ENCODE measurements around the gene CCM2L.

Gene CCM2L

GRCh38 chr20:32017711-32018251, 7.5 kb downstream of the CCM2L start:
- H3K27ac ChIP-seq: no peak overlapping the region
- H3K9ac ChIP-seq (ENCODE audit: insufficient read length): no peak overlapping the region
- no peak for TF ChIP-seq EZH2 (IDR thresholded peaks at IDR 0.05)
- TF ChIP-seq FOXP2 (optimal IDR thresholded peaks at IDR 0.05; ENCODE audit: control extremely low read depth, extremely low read length, insufficient read depth): no peak
- no peak for TF ChIP-seq POLR2AphosphoS5 (IDR thresholded peaks at IDR 0.05; ENCODE audit: borderline replicate concordance, low read depth, low read length)
- no peaks in the 10 kb centered on the region for H3K36me3 ChIP-seq (ENCODE audit: insufficient read depth, low read length)
- no peak for DNase-seq (ENCODE audit: low read depth, low spot score)
- no peak overlapping the region for H3K4me3 ChIP-seq
- no peaks in the 10 kb centered on the region for H3K9me3 ChIP-seq (ENCODE audit: low read depth, low read length)

- DNase-seq (ENCODE audit: low read depth, low spot score): no peak
- Histone ChIP-seq H3K27ac (no peak overlapping the region), H3K9me3 (ENCODE audit: low read depth, low read length) (no peaks in the 10 kb centered on the region), H3K4me3 (peak overlapping the region; percentile 83), H3K36me3 (ENCODE audit: insufficient read depth, low read length) (no peaks in the 10 kb centered on the region), H3K9ac (ENCODE audit: insufficient read length) (no peak overlapping the region)
- no peak for TF ChIP-seq EZH2 (IDR thresholded peaks at IDR 0.05)
- TF ChIP-seq FOXP2 (optimal IDR thresholded peaks at IDR 0.05; ENCODE audit: control extremely low read depth, extremely low read length, insufficient read depth): no peak
- TF ChIP-seq POLR2AphosphoS5 (IDR thresholded peaks at IDR 0.05; ENCODE audit: borderline replicate concordance, low read depth, low read length): no peak
Measured at GRCh38 chr20:32018269-32019155, 8.3 kb downstream of the CCM2L start.

- DNase-seq (ENCODE audit: low read depth, low spot score): no peak
- Histone ChIP-seq H3K27ac (no peak overlapping the region), H3K9ac (ENCODE audit: insufficient read length) (no peak overlapping the region), H3K9me3 (ENCODE audit: low read depth, low read length) (no peaks in the 10 kb centered on the region), H3K36me3 (ENCODE audit: insufficient read depth, low read length) (no peaks in the 10 kb centered on the region), H3K4me3 (peak overlapping the region; percentile 47)
- TF ChIP-seq POLR2AphosphoS5 (IDR thresholded peaks at IDR 0.05; ENCODE audit: borderline replicate concordance, low read depth, low read length): no peak
- TF ChIP-seq EZH2 (IDR thresholded peaks at IDR 0.05): no peak
- TF ChIP-seq FOXP2 (optimal IDR thresholded peaks at IDR 0.05; ENCODE audit: control extremely low read depth, extremely low read length, insufficient read depth): no peak
Measured at GRCh38 chr20:32019156-32019510, 8.9 kb downstream of the CCM2L start.

GRCh38 chr20:32019563-32020463, 9.6 kb downstream of the CCM2L start:
- Histone ChIP-seq H3K4me3 (peak overlapping the region; percentile 47), H3K9ac (ENCODE audit: insufficient read length) (no peak overlapping the region), H3K36me3 (ENCODE audit: insufficient read depth, low read length) (no peaks in the 10 kb centered on the region), H3K27ac (no peak overlapping the region), H3K9me3 (ENCODE audit: low read depth, low read length) (no peaks in the 10 kb centered on the region)
- DNase-seq (ENCODE audit: low read depth, low spot score): no peak
- TF ChIP-seq POLR2AphosphoS5 (IDR thresholded peaks at IDR 0.05; ENCODE audit: borderline replicate concordance, low read depth, low read length) (no peak), FOXP2 (optimal IDR thresholded peaks at IDR 0.05; ENCODE audit: control extremely low read depth, extremely low read length, insufficient read depth) (no peak)

- Histone ChIP-seq H3K36me3 (ENCODE audit: insufficient read depth, low read length) (no peaks in the 10 kb centered on the region), H3K9me3 (ENCODE audit: low read depth, low read length) (no peaks in the 10 kb centered on the region), H3K4me3 (no peak overlapping the region), H3K27ac (no peak overlapping the region), H3K9ac (ENCODE audit: insufficient read length) (no peak overlapping the region)
- no peak for DNase-seq (ENCODE audit: low read depth, low spot score)
- TF ChIP-seq FOXP2 (optimal IDR thresholded peaks at IDR 0.05; ENCODE audit: control extremely low read depth, extremely low read length, insufficient read depth) (no peak), EZH2 (IDR thresholded peaks at IDR 0.05) (no peak)
Measured at GRCh38 chr20:32021091-32021490, 10.9 kb downstream of the CCM2L start.

GRCh38 chr20:32024683-32025295, 14.6 kb downstream of the CCM2L start:
- Histone ChIP-seq H3K9ac (ENCODE audit: insufficient read length) (no peak overlapping the region), H3K9me3 (ENCODE audit: low read depth, low read length) (no peaks in the 10 kb centered on the region), H3K36me3 (ENCODE audit: insufficient read depth, low read length) (no peaks in the 10 kb centered on the region), H3K4me3 (no peak overlapping the region), H3K27ac (no peak overlapping the region)
- DNase-seq (ENCODE audit: low read depth, low spot score): no peak
- TF ChIP-seq EZH2 (IDR thresholded peaks at IDR 0.05): no peak
- TF ChIP-seq FOXP2 (optimal IDR thresholded peaks at IDR 0.05; ENCODE audit: control extremely low read depth, extremely low read length, insufficient read depth): no peak
- TF ChIP-seq POLR2AphosphoS5 (IDR thresholded peaks at IDR 0.05; ENCODE audit: borderline replicate concordance, low read depth, low read length): no peak

- no peak overlapping the region for H3K9ac ChIP-seq (ENCODE audit: insufficient read length)
- no peaks in the 10 kb centered on the region for H3K36me3 ChIP-seq (ENCODE audit: insufficient read depth, low read length)
- H3K27ac ChIP-seq: no peak overlapping the region
- no peak for TF ChIP-seq POLR2AphosphoS5 (IDR thresholded peaks at IDR 0.05; ENCODE audit: borderline replicate concordance, low read depth, low read length)
- no peak for TF ChIP-seq FOXP2 (optimal IDR thresholded peaks at IDR 0.05; ENCODE audit: control extremely low read depth, extremely low read length, insufficient read depth)
- no peak for TF ChIP-seq EZH2 (IDR thresholded peaks at IDR 0.05)
- H3K4me3 ChIP-seq: no peak overlapping the region
- no peak for DNase-seq (ENCODE audit: low read depth, low spot score)
- H3K9me3 ChIP-seq (ENCODE audit: low read depth, low read length): no peaks in the 10 kb centered on the region
Measured at GRCh38 chr20:32027643-32028042, 17.4 kb downstream of the CCM2L start.
